HCT116 (cell line): ENCODE results near the gene OR6C2.

Source experiments
- ATF3 ChIP-seq: IDR thresholded peaks from 2 replicates; pipeline ENCODE4 v1.6.1; 2012
- CEBPB ChIP-seq: IDR thresholded peaks from 2 replicates; pipeline ENCODE4 v1.6.1; 2012; ENCODE audit warnings: low read depth
- CTCF ChIP-seq, 3 experiments: fragments of 200-600 bp in 1 of 3; sonication (generic) in 1 of 3; IDR thresholded peaks in 2 of 3; conservative IDR thresholded peaks in 1 of 3; 2 replicates each; pipeline ENCODE4 v1.5.1; 2012 to 2017; ENCODE audit warnings: low read depth in 2 of 3, low read length in 2 of 3, antibody characterized with exemption in 1 of 3, borderline replicate concordance in 1 of 3, control low read depth in 1 of 3, mild to moderate bottlenecking in 1 of 3, mixed read lengths in 1 of 3, mixed run types in 1 of 3, moderate library complexity in 1 of 3; ENCODE audit not compliant: insufficient read depth in 1 of 3
- ELF1 ChIP-seq: IDR thresholded peaks from 2 replicates; pipeline ENCODE4 v1.6.1; 2012; ENCODE audit warnings: low read depth, borderline replicate concordance
- EZH2 ChIP-seq: fragments of 200-600 bp; sonication (generic); IDR thresholded peaks from 2 replicates; pipeline ENCODE4 v1.6.1; 2017; ENCODE audit warnings: antibody characterized with exemption, mixed run types
- EZH2phosphoT487 ChIP-seq: fragments of 200-600 bp; IDR thresholded peaks from 2 replicates; pipeline ENCODE4 v1.6.1; 2018; ENCODE audit warnings: antibody characterized with exemption, borderline replicate concordance
- JUND ChIP-seq: IDR thresholded peaks from 2 replicates; pipeline ENCODE4 v1.6.1; 2012
- POLR2A ChIP-seq: IDR thresholded peaks from 2 replicates; pipeline ENCODE4 v1.7.0; 2011; ENCODE audit warnings: borderline replicate concordance; ENCODE audit not compliant: insufficient read depth, insufficient read length; ENCODE audit errors: extremely low read depth
- POLR2AphosphoS5 ChIP-seq: IDR thresholded peaks from 2 replicates; pipeline ENCODE4 v1.6.1; 2011; ENCODE audit warnings: mild to moderate bottlenecking, low read depth, low read length, moderate library complexity
- RAD21 ChIP-seq: IDR thresholded peaks from 2 replicates; pipeline ENCODE4 v1.6.1; 2012; ENCODE audit warnings: low read depth, mild to moderate bottlenecking
- SIN3A ChIP-seq: IDR thresholded peaks from 2 replicates; pipeline ENCODE4 v1.6.1; 2012; ENCODE audit warnings: low read depth
- SP1 ChIP-seq: IDR thresholded peaks from 2 replicates; pipeline ENCODE4 v1.6.1; 2012; ENCODE audit warnings: low read depth
- SRF ChIP-seq: IDR thresholded peaks from 2 replicates; pipeline ENCODE4 v1.6.1; 2012; ENCODE audit warnings: low read depth
- TCF7L2 ChIP-seq: IDR thresholded peaks from 2 replicates; pipeline ENCODE4 v1.7.0; 2011; ENCODE audit warnings: borderline replicate concordance, inconsistent platforms; ENCODE audit not compliant: insufficient read depth, insufficient read length; ENCODE audit errors: extremely low read depth

- TF ChIP-seq CTCF (IDR thresholded peaks at IDR 0.05 in 2 of 3, conservative IDR thresholded peaks at IDR 0.05 in 1 of 3; ENCODE audit: borderline replicate concordance in 1 of 3, insufficient read depth in 1 of 3, low read depth in 2 of 3, low read length in 2 of 3), result no peak
- no peak for TF ChIP-seq SIN3A
- no peak for TF ChIP-seq EZH2phosphoT487
- no peak for TF ChIP-seq POLR2A
- TF ChIP-seq SP1, result no peak
- TF ChIP-seq POLR2AphosphoS5, result no peak
- TF ChIP-seq CEBPB, result no peak
- no peak for TF ChIP-seq EZH2
- TF ChIP-seq TCF7L2, result no peak
- no peak for TF ChIP-seq ELF1
- TF ChIP-seq ATF3, result no peak
- TF ChIP-seq JUND, result no peak
- TF ChIP-seq RAD21, result no peak
- TF ChIP-seq SRF, result no peak
These were observed 43.6 kb upstream of the OR6C2 start, which contains the start of gene OR6C65 for GRCh38 chr12:55400229-55400628.
